H1 (cell line): ENCODE results near the gene SLC8B1. TPM values are rescaled to one million over a fixed set of nuclear protein-coding genes. Genes with fewer than 3 reads are reported as not detected.

Experiments
- CTCF ChIA-PET: fragments of 300-600 bp; sonication (Branson Sonifier 250); formaldehyde crosslinking; loops from one replicate; lab custom pipeline; 2021; ENCODE audit not compliant: partially characterized antibody; lab: Charles Lee
- POLR2A ChIA-PET: fragments of 300-600 bp; sonication (Branson Sonifier 250); formaldehyde crosslinking; loops from one replicate; lab custom pipeline; 2021; ENCODE audit warnings: inconsistent platforms; ENCODE audit not compliant: partially characterized antibody; lab: Charles Lee
- DNase-seq, 2 experiments: peaks; one replicate each; pipeline versions ENCODE4 v3.0.0 to v3.0.0-alpha.2; 2010 to 2022; ENCODE audit warnings: low spot score in 2 of 2, low read depth in 1 of 2, mixed read lengths in 1 of 2
- FAIRE-seq: peaks from 2 replicates; lab custom pipeline; 2011; peaks lifted over from hg19 to GRCh38; lab: Jason Lieb, UNC
- H2AFZ ChIP-seq: 2 replicates; pipeline ENCODE4 v1.8.1; 2012; ENCODE audit warnings: low read length, inconsistent platforms
- H2AK5ac ChIP-seq: 2 replicates; pipeline ENCODE4 v1.6.1; 2013; ENCODE audit warnings: low read depth, low read length
- H2BK120ac ChIP-seq: replicated peaks from 2 replicates; pipeline ENCODE3; 2013; ENCODE audit warnings: low read depth, low read length, inconsistent platforms
- H2BK12ac ChIP-seq: 2 replicates; pipeline ENCODE4 v1.6.1; 2013; ENCODE audit warnings: low read depth, low read length
- H2BK15ac ChIP-seq: 2 replicates; pipeline ENCODE4 v1.6.1; 2013; ENCODE audit warnings: low read length
- H2BK20ac ChIP-seq: 2 replicates; pipeline ENCODE4 v1.6.1; 2013; ENCODE audit warnings: low read length
- H2BK5ac ChIP-seq: 2 replicates; pipeline ENCODE4 v1.6.1; 2013; ENCODE audit warnings: low read depth, low read length
- H3K14ac ChIP-seq: 2 replicates; pipeline ENCODE4 v1.6.1; 2013; ENCODE audit warnings: inconsistent platforms; ENCODE audit not compliant: insufficient read length
- H3K18ac ChIP-seq: 2 replicates; pipeline ENCODE4 v1.6.1; 2013; ENCODE audit warnings: low read length; ENCODE audit errors: extremely low read depth
- H3K23ac ChIP-seq: 2 replicates; pipeline ENCODE4 v1.6.1; 2013; ENCODE audit warnings: inconsistent platforms; ENCODE audit not compliant: insufficient read length
- H3K23me2 ChIP-seq: 2 replicates; pipeline ENCODE4 v1.6.1; 2013; ENCODE audit warnings: low read depth, low read length
- H3K27ac ChIP-seq: 2 replicates; pipeline ENCODE4 v1.6.1; 2011; ENCODE audit warnings: low read depth, low read length, inconsistent platforms
- H3K27me3 ChIP-seq, 4 experiments: replicated peaks in 1 of 4; 1 replicate in 1 of 4; 2 replicates in 3 of 4; pipeline versions ENCODE4 v1.6.1 to v1.8.1; 2011 to 2013; ENCODE audit warnings: low read length in 3 of 4, mild to moderate bottlenecking in 3 of 4, inconsistent platforms in 2 of 4, mixed read lengths in 2 of 4, moderate library complexity in 1 of 4; ENCODE audit not compliant: control insufficient read depth in 3 of 4, insufficient read depth in 3 of 4; ENCODE audit errors: extremely low read depth in 1 of 4
- H3K36me3 ChIP-seq, 4 experiments: 2 replicates each; pipeline versions ENCODE4 v1.6.1 to v1.8.1; 2011 to 2013; ENCODE audit warnings: mild to moderate bottlenecking in 4 of 4, low read length in 3 of 4, moderate library complexity in 2 of 4, control low read depth in 1 of 4, inconsistent platforms in 1 of 4; ENCODE audit not compliant: insufficient read depth in 4 of 4, control insufficient read depth in 2 of 4
- H3K4ac ChIP-seq: replicated peaks from 2 replicates; pipeline ENCODE3; 2013; ENCODE audit warnings: low read length, low read depth, mixed read lengths, inconsistent platforms; ENCODE audit not compliant: insufficient read length
- H3K4me1 ChIP-seq, 4 experiments: replicated peaks in 1 of 4; 1 replicate in 1 of 4; 2 replicates in 3 of 4; pipeline versions ENCODE4 v1.6.1 to v1.8.1; 2011 to 2013; ENCODE audit warnings: low read length in 3 of 4, inconsistent platforms in 2 of 4, mixed read lengths in 1 of 4; ENCODE audit not compliant: insufficient read depth in 4 of 4, control insufficient read depth in 3 of 4
- H3K4me2 ChIP-seq, 2 experiments: 2 replicates each; pipeline versions ENCODE4 v1.6.1 to v1.8.1; 2011 to 2013; ENCODE audit warnings: low read depth in 2 of 2, low read length in 2 of 2, control low read depth in 1 of 2, inconsistent platforms in 1 of 2, mild to moderate bottlenecking in 1 of 2; ENCODE audit not compliant: insufficient read depth in 1 of 2
- H3K4me3 ChIP-seq, 4 experiments: fragments of 200-600, 300-600 bp in 1 of 4; sonication (generic), shearing (Covaris generic), sonication (Bioruptor Twin) in 1 of 4; 2 replicates each; pipeline versions ENCODE4 v1.5.1 to v1.8.1; 2011 to 2016; ENCODE audit warnings: low read length in 4 of 4, low read depth in 3 of 4, control low read depth in 2 of 4, inconsistent platforms in 2 of 4, mild to moderate bottlenecking in 2 of 4, mixed read lengths in 1 of 4, moderate library complexity in 1 of 4; ENCODE audit not compliant: insufficient read depth in 2 of 4; ENCODE audit errors: extremely low read depth in 1 of 4
- H3K56ac ChIP-seq: replicated peaks from 2 replicates; pipeline ENCODE3; 2013; ENCODE audit warnings: low read depth, mild to moderate bottlenecking, mixed read lengths, low read length, inconsistent platforms; ENCODE audit not compliant: insufficient read length
- H3K79me1 ChIP-seq: 2 replicates; pipeline ENCODE4 v1.6.1; 2013; ENCODE audit warnings: low read depth, low read length, control low read depth
- H3K79me2 ChIP-seq, 2 experiments: 2 replicates each; pipeline versions ENCODE4 v1.6.1 to v1.8.1; 2012 to 2013; ENCODE audit warnings: low read length in 2 of 2, mild to moderate bottlenecking in 2 of 2, inconsistent platforms in 1 of 2; ENCODE audit not compliant: insufficient read depth in 2 of 2, control insufficient read depth in 1 of 2
- H3K9ac ChIP-seq, 4 experiments: replicated peaks in 1 of 4; 1 replicate in 1 of 4; 2 replicates in 3 of 4; pipeline versions ENCODE4 v1.6.1 to v1.8.1; 2011 to 2013; ENCODE audit warnings: low read depth in 3 of 4, low read length in 3 of 4, control low read depth in 2 of 4, mild to moderate bottlenecking in 2 of 4, moderate library complexity in 2 of 4, inconsistent platforms in 1 of 4; ENCODE audit errors: extremely low read depth in 1 of 4
- H3K9me3 ChIP-seq, 2 experiments: 2 replicates each; pipeline versions ENCODE4 v1.6.1 to v1.8.1; 2012 to 2013; ENCODE audit warnings: mild to moderate bottlenecking in 2 of 2, moderate library complexity in 2 of 2, control low read depth in 1 of 2, inconsistent platforms in 1 of 2, low read depth in 1 of 2, low read length in 1 of 2, mixed read lengths in 1 of 2; ENCODE audit not compliant: insufficient read depth in 2 of 2
- H4K20me1 ChIP-seq, 2 experiments: replicated peaks in 1 of 2; 2 replicates each; pipeline versions ENCODE3 to v1.8.1; 2011 to 2013; ENCODE audit warnings: inconsistent platforms in 2 of 2, low read length in 2 of 2, mild to moderate bottlenecking in 1 of 2; ENCODE audit not compliant: insufficient read depth in 2 of 2, control insufficient read depth in 1 of 2
- H4K5ac ChIP-seq: 2 replicates; pipeline ENCODE4 v1.6.1; 2013; ENCODE audit warnings: low read length, low read depth, mixed read lengths, inconsistent platforms; ENCODE audit not compliant: insufficient read length
- H4K8ac ChIP-seq: 2 replicates; pipeline ENCODE4 v1.8.0; 2013; ENCODE audit warnings: mild to moderate bottlenecking, moderate library complexity, low read length, inconsistent platforms; ENCODE audit not compliant: insufficient read depth; ENCODE audit errors: extremely low read depth
- H4K91ac ChIP-seq: replicated peaks from 2 replicates; pipeline ENCODE3; 2013; ENCODE audit warnings: low read length, mixed read lengths, inconsistent platforms; ENCODE audit not compliant: insufficient read length
- CBX8 ChIP-seq: fragments of 300-800, 300-1000 bp; sonication (generic); IDR thresholded peaks from 2 replicates; pipeline ENCODE4 v1.7.1; 2016; ENCODE audit warnings: low read depth, low read length, borderline replicate concordance
- CEBPB ChIP-seq: IDR thresholded peaks from 2 replicates; pipeline ENCODE4 v1.6.1; 2012; ENCODE audit warnings: low read depth, low read length
- CHD2 ChIP-seq: IDR thresholded peaks from 2 replicates; pipeline ENCODE4 v1.6.1; 2012; ENCODE audit warnings: low read length, improper control_type of control experiment
- EGR1 ChIP-seq: IDR thresholded peaks from 2 replicates; pipeline ENCODE4 v1.6.1; 2011; ENCODE audit warnings: low read depth, low read length, borderline replicate concordance
- EZH2 ChIP-seq: fragments of 200-600 bp; sonication (generic); IDR thresholded peaks from 2 replicates; pipeline ENCODE4 v1.7.1; 2012; ENCODE audit warnings: low read depth, mild to moderate bottlenecking, moderate library complexity, low read length, inconsistent platforms; ENCODE audit not compliant: severe bottlenecking
- HDAC2 ChIP-seq, 2 experiments: fragments of 300-600 bp in 1 of 2; sonication (generic) in 1 of 2; IDR thresholded peaks; 2 replicates each; pipeline ENCODE4 v1.6.1; 2011 to 2012; ENCODE audit warnings: low read depth in 2 of 2, low read length in 2 of 2, mild to moderate bottlenecking in 2 of 2, moderate library complexity in 2 of 2, borderline replicate concordance in 1 of 2, inconsistent platforms in 1 of 2
- HDAC6 ChIP-seq: IDR thresholded peaks from one replicate; pipeline ENCODE4 v1.7.1; 2012; ENCODE audit warnings: low read depth, mild to moderate bottlenecking, inconsistent platforms, low read length, moderate library complexity
- MAFK ChIP-seq: IDR thresholded peaks from 2 replicates; pipeline ENCODE4 v1.6.1; 2012; ENCODE audit warnings: low read depth, mild to moderate bottlenecking, improper control_type of control experiment, low read length
- NANOG ChIP-seq: IDR thresholded peaks from 2 replicates; pipeline ENCODE4 v1.6.1; 2011; ENCODE audit warnings: low read length, low read depth, mild to moderate bottlenecking, inconsistent platforms; ENCODE audit not compliant: insufficient read depth, poor library complexity, severe bottlenecking
- POU5F1 ChIP-seq: IDR thresholded peaks from 2 replicates; pipeline ENCODE4 v1.6.1; 2011; ENCODE audit warnings: low read depth, mild to moderate bottlenecking, low read length, moderate library complexity
- SIX5 ChIP-seq: IDR thresholded peaks from 2 replicates; pipeline ENCODE4 v1.6.1; 2011; ENCODE audit warnings: mild to moderate bottlenecking, low read depth, low read length
- SRF ChIP-seq: IDR thresholded peaks from 2 replicates; pipeline ENCODE4 v1.6.1; 2011; ENCODE audit warnings: mild to moderate bottlenecking, low read depth, low read length, moderate library complexity
- USF2 ChIP-seq: IDR thresholded peaks from 2 replicates; pipeline ENCODE4 v1.6.1; 2011; ENCODE audit warnings: low read length, improper control_type of control experiment
- WGBS, 2 experiments: shearing (Covaris generic) in 1 of 2; methylation state at CpG; one replicate each; pipeline versions ENCODE4 v1.1.6 to v1.1.7; 2013 to 2015; ENCODE audit warnings: low lambda C conversion rate in 2 of 2, mixed read lengths in 2 of 2, inconsistent platforms in 1 of 2, low coverage in 1 of 2, missing lambda C conversion rate in 1 of 2; ENCODE audit not compliant: insufficient replicate concordance in 2 of 2, insufficient coverage in 1 of 2, insufficient read length in 1 of 2; ENCODE audit errors: extremely low coverage in 1 of 2, missing lambda C conversion rate in 1 of 2; 5-methylcytosine and 5-hydroxymethylcytosine counted together
- polyA plus RNA-seq, 7 experiments: library from polyadenylated mRNA; depleted of rRNA in 3 of 7; stranded (reverse) in 5 of 7; unstranded in 2 of 7; fragments of >200 nt in 5 of 7; fragments of 200-250 nt in 2 of 7; gene quantifications; 1 replicate in 5 of 7; 2 replicates in 1 of 7; 4 replicates in 1 of 7; pipeline versions ENCODE4 v1.2.1 to v1.2.3, GENCODE V29; 2011 to 2013; ENCODE audit warnings: missing spikeins in 2 of 7, mixed read lengths in 2 of 7
- total RNA-seq: library from RNA; stranded (reverse); fragmentation: NEBNext Ultra II Directional; extraction: Animal tissue kit (Norgen Biotek cat#: 25700); gene quantifications from 2 replicates; pipeline ENCODE4 v1.2.1, GENCODE V29; 2021

Gene SLC8B1
- total and polyA plus RNA-seq, 2 of the 8 experiments (the other 6 are each of a cell fraction or from before 2014, with no cell fraction given) = 11.2 to 19.1 TPM

GRCh38 chr12:113381220-113381619 lies 46.3 kb upstream of the SLC8B1 start:
- no peak for DNase-seq
- H2BK12ac ChIP-seq = no peak overlapping the region
- H3K14ac ChIP-seq = no peak overlapping the region
- no peak overlapping the region for H4K8ac ChIP-seq
- H3K9ac ChIP-seq = no peak overlapping the region
- no peak overlapping the region for H3K18ac ChIP-seq
- no peak overlapping the region for H2AK5ac ChIP-seq
- no peak overlapping the region for H3K56ac ChIP-seq
- H3K9me3 ChIP-seq = no peaks in the 10 kb centered on the region
- H3K36me3 ChIP-seq = peaks cover 0 to 6% (median 3%) of the 10 kb centered on the region in 4 experiments; a peak in 4 of 8 replicates
- H4K91ac ChIP-seq = no peak overlapping the region
- H4K20me1 ChIP-seq = peaks cover 0 to 2% of the 10 kb centered on the region in 2 experiments
- H3K4me3 ChIP-seq = no peak overlapping the region
- no peak overlapping the region; the same call in 1 of the 2 replicates for H2BK5ac ChIP-seq
- WGBS, 2 experiments = 84% methylated on average over 11 of the region's 11 CpGs; no CpG with 5 or more reads in 1 of the 2 experiments
- ChIA-PET CTCF (interaction anchor here (0.8 to 1.9 kb wide), 3 partner anchors 13 to 62 kb away, joined by 3 to 4 read pairs (median 3); no protein-coding TSS in a partner anchor), POLR2A (no interaction called here)
- no peak overlapping the region for H2BK120ac ChIP-seq
- H3K4ac ChIP-seq = no peak overlapping the region
- H2BK20ac ChIP-seq = no peak overlapping the region
- H3K23me2 ChIP-seq = no peaks in the 10 kb centered on the region
- H4K5ac ChIP-seq = no peak overlapping the region
- H3K79me2 ChIP-seq = no peaks in the 10 kb centered on the region
- FAIRE-seq = no peak
- no peak overlapping the region for H3K4me2 ChIP-seq
- no peak overlapping the region for H3K23ac ChIP-seq
- H2AFZ ChIP-seq = no peak overlapping the region
- H3K79me1 ChIP-seq = no peaks in the 10 kb centered on the region
- no peaks in the 10 kb centered on the region for H3K4me1 ChIP-seq
- H3K27ac ChIP-seq = no peak overlapping the region
- H3K27me3 ChIP-seq = no peaks in the 10 kb centered on the region
- H2BK15ac ChIP-seq = no peak overlapping the region
- TF ChIP-seq HDAC2 (IDR thresholded peaks at IDR 0.05; ENCODE audit: borderline replicate concordance in 1 of 2, low read depth in 2 of 2, low read length in 2 of 2) (no peak), CHD2 (no peak), SRF (no peak), EGR1 (no peak), USF2 (no peak), HDAC6 (no peak), POU5F1 (no peak), CEBPB (no peak), MAFK (no peak), CBX8 (no peak), EZH2 (no peak), SIX5 (no peak), NANOG (no peak)
